GM18867 (cell line): ENCODE measurements around the gene ANTKMT.

Experiments used
- ATAC-seq: cut with Tn5 transposase; IDR thresholded peaks from one replicate; pipeline ENCODE4 v1.9.1; 2021; ENCODE audit warnings: mild to moderate bottlenecking, moderate library complexity; ENCODE audit not compliant: unreplicated experiment

Gene ANTKMT

DNA sequence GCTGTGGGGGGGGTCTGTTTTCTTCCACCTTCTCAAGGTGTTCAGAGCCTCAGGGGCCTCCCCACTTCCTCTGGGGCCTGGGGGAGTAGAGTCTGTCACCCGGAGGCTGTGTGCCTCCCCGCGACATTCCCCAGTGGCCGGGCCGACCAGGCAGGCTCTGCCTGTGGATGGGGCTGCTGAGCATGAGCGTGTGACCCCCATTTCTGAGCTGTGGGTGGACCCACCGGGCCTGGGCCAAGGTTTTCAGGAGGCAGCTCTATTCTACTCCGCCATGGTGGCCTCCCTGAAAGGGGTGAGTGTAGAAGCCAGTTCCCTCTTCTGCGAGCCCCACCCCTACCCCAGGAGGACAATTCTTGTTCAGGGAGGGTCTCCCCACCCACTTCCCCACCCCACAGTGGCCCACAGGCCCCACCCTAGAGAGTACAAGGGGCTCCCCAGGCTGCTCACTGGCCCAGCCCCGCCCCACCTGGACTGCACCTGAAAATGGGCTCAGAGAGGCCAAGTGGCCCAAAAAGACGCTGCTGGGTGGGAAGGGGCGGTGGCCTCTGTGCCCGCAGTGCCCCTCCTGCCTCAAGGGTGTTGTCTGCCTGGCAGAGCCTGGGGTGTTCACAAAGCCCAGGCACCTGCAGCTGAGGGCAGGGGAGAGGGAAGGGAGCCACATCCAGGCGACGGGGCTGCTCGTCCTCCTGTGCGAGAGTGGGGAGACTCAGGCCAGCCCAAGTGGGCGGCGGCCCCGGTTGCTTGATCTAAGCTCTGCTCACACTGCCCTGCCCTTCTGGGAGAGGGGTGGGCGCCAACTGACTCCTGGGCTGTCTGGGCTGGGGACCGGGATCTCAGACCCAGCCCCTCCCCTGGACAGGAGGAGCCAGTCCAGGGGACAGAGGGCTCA, 40.9 kb downstream of the ANTKMT start:
- no peak for ATAC-seq

DNA sequence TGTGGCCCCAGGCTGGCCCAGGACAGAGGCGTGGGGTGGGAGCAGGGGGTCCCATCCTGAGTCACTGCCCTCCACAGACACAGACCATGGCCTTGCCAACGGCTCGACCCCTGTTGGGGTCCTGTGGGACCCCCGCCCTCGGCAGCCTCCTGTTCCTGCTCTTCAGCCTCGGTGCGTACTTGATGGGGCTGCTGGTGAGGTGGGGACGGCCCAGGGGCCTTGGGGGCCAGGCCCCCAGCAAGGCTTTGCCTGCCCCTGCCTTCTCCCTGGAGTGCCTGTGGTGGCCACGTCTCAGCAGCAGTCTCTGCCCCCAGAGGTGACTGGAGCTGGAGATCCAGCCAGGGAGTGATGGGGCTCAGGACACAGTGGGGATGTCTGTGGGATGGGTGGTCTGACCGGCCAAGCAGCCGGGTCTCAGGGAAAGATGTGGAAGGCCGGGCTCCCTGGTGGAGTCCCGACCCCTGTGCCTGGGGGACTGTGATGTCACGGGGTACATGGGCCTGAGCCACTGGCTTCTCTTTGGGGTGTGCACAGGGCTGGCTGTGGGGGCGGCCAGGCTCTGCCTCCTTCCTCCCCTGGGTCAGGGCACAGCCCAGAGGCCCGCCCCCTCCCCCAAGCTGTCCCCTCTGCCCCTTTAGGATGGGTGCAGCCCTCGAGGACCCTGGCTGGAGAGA, 41.8 kb downstream of the ANTKMT start:
- ATAC-seq = no peak

DNA sequence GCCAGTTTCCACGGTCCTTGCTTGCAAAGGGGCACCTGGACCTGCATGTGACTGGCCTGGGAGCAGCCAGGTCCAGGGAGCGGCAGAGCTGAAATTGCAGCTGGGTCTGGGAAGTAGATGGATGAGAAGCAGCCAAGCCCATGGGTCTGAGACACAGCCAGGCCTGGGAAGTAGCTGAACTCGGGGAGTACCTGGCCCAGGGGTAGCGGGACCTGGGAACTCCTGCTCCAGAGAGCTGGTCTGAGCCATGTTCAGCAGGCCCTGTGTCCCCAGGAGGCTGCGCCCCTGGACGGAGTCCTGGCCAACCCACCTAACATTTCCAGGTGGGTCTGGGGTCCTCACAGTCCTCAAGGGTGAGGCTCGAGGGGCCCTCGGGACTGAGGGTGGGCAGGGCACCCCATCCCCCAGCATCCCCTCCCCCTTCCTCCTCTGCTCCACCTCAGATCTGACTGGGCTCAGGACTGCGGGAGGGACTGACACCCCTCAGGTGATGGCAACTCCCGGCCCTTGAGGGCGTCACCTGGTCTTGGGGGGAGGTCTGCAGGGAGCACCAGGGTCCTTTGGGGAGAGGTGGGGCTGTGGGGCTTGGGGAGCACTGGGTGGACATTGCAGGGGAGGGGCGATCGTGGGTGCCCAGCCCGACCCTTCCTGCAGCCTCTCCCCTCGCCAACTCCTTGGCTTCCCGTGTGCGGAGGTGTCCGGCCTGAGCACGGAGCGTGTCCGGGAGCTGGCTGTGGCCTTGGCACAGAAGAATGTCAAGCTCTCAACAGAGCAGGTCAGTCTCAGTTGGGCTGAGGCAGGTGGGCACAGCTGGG, 42.6 kb downstream of the ANTKMT start:
- no peak for ATAC-seq

DNA sequence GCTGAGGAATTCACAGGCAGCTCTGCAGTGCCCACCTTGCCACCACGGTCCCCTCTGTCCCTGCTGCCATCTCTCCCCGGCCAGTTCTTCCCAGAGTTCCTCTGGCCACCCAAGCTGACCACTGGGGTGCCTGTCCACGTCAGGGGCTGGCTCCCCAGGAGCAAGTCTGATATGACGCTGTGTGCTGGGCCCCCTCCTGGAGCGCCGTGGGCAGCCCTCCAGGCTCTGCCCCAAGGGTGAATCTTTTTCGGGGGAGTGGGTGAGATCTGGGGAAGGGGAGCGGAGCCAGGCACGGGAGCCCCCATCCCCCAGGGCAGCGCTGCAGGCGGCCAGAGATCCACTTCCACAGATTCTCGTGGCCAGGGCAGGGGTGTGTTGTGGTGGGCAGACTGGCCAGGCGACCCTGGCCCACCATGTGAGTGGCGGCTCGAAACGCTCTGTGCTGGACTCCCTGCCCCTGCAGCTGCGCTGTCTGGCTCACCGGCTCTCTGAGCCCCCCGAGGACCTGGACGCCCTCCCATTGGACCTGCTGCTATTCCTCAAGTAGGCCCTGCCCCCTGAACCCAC, 43.3 kb downstream of the ANTKMT start:
- ATAC-seq = no peak

DNA sequence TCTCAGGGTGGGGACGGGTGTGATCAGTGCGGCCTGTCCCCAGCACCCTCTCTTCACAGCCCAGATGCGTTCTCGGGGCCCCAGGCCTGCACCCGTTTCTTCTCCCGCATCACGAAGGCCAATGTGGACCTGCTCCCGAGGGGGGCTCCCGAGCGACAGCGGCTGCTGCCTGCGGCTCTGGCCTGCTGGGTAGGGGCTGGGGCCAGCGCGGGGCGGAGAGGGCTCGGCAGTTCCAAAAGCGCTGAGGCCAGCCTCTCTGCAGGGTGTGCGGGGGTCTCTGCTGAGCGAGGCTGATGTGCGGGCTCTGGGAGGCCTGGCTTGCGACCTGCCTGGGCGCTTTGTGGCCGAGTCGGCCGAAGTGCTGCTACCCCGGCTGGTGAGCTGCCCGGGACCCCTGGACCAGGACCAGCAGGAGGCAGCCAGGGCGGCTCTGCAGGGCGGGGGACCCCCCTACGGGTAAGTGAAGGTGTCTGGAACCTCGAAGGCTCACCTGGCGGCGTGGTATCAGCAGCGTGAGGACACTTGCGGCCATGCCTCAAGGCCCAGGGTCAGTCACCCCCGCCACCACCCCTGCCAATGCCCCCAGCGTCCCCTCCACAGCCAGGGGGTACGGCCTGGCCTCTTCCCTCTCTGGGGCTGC, 44.0 kb downstream of the ANTKMT start:
- ATAC-seq = no peak

DNA sequence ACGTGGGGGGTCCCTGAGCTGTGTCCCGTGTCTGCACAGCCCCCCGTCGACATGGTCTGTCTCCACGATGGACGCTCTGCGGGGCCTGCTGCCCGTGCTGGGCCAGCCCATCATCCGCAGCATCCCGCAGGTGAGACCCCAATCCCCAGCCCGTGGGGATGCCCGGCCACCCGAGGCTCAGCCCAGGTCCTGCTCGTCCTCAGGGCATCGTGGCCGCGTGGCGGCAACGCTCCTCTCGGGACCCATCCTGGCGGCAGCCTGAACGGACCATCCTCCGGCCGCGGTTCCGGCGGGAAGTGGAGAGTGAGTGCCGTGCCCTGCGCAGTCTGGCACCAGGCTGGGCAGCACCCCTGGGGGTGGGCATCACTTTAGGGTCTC, 44.5 kb downstream of the ANTKMT start:
- no peak for ATAC-seq

DNA sequence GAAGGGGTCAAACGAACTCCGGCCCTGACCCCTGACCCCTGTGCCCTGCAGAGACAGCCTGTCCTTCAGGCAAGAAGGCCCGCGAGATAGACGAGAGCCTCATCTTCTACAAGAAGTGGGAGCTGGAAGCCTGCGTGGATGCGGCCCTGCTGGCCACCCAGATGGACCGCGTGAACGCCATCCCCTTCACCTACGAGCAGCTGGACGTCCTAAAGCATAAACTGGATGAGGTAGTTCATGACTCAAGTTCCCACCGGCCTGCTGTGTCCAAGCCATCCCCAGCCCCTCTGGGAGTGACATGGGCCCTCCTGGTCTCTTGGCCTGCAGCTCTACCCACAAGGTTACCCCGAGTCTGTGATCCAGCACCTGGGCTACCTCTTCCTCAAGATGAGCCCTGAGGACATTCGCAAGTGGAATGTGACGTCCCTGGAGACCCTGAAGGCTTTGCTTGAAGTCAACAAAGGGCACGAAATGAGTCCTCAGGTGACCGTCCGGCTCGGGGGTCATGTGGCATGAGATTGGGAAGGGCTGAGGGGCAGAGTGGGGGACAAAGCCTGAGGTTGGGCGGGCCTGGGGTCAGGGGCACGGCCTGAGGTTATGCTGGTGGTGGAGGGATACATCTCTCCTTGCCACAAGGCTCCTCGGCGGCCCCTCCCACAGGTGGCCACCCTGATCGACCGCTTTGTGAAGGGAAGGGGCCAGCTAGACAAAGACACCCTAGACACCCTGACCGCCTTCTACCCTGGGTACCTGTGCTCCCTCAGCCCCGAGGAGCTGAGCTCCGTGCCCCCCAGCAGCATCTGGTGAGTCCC, 45.3 kb downstream of the ANTKMT start:
- no peak for ATAC-seq

DNA sequence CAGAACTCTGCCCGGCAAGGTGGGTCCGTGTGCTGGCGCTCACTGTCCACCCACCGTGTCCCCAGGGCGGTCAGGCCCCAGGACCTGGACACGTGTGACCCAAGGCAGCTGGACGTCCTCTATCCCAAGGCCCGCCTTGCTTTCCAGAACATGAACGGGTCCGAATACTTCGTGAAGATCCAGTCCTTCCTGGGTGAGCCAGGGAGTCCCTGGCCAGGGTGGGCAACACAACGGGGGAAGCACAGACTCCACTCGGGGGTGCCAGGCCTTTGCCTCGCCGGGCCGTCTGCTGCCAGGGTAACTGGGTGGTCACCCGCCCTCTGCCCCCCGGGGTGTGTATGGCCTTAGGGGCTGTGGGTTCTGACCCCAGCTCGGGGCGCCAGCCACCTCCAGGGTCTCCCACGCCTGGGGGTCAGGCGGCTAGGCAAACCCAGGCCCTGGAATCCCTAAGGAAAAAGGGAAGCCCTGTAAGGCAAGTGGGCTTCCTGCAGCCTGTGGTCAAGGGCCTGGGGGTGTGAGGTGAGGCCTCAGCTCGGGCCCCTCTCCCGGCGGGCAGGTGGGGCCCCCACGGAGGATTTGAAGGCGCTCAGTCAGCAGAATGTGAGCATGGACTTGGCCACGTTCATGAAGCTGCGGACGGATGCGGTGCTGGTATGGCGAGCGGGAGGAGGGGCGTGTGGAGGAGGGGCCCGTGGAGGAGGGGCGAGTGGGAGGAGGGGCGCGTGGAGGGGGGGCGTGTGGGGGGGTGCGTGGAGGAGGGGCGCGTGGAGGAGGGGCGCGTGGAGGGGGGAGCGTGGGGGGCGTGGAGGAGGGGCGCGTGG, 46.1 kb downstream of the ANTKMT start:
- no peak for ATAC-seq

DNA sequence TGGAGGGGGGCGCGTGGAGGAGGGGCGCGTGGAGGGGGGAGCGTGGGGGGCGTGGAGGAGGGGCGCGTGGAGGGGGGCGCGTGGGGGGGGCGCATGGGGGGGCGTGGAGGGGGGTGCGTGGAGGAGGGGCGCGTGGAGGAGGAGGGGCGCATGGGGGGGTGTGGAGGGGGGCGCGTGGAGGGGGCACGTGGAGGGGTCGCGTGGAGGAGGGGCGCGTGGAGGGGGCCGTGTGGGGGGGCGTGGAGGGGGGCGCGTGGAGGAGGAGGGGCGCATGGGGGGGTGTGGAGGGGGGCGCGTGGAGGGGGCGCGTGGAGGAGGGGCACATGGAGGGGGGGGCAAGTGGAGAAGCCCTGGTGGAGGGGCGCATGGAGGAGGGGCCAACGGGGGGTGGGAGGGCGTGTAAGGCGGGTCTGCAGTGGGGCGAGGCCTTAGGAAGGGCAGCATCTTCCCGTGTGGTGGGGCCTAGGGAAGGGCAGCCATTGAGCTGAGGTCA, 46.8 kb downstream of the ANTKMT start:
- ATAC-seq = no peak

DNA sequence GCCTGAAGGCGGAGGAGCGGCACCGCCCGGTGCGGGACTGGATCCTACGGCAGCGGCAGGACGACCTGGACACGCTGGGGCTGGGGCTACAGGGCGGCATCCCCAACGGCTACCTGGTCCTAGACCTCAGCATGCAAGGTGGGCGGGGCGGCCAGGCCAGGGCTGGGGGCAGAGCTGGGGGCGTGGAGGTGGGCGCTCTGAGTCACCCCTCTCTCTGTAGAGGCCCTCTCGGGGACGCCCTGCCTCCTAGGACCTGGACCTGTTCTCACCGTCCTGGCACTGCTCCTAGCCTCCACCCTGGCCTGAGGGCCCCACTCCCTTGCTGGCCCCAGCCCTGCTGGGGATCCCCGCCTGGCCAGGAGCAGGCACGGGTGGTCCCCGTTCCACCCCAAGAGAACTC, 47.5 kb downstream of the ANTKMT start:
- no peak for ATAC-seq

DNA sequence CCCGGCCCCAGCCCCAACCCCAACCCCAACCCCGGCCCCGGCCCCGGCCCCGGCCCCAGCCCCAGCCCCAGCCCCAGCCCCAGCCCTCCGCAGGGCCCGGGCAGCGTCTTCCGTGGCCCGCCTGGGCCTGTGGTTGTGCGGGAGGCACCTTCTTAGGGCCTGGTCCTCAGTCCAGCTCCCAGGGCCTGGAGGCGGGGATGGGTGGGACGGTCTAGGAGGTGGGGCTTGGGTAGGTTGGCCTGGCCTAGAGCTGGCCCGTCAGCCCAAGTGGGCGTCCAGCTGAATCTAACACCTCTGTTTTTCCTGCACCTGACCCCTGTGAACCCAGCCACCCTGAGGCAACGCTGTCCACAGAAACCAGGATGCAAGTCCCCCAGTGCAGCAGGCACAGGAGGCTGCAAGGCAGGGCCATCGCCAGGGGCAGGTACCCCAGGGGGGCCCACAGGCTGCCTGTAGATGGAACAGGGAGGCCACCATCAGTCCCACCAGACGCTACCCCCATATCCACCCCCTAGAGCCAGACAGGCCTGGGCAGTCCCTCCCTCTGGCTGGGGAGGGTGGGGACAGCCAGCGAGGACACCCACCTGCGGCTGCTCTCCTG, 48.3 kb downstream of the ANTKMT start:
- no peak for ATAC-seq

DNA sequence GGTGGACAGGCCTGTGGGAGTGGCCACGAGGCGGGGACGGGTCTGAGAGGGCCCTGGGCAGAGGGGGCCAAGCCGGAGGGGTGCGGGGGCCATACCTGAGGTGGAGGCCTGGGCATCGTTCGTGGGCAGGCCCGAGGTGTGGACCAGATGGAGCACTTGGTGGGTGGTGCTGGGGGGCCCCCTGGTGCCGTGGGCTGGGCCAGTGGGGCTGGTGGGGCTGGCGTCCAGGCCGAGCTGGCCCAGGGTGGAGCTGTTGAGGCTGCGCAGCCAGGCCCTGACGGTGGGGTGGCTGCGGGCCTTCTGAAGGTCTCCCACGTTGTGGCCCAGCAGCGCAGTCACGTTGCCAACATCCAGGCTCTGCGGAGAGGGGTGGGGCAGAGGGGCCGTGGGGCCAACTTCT, 49.0 kb downstream of the ANTKMT start:
- no peak for ATAC-seq

DNA sequence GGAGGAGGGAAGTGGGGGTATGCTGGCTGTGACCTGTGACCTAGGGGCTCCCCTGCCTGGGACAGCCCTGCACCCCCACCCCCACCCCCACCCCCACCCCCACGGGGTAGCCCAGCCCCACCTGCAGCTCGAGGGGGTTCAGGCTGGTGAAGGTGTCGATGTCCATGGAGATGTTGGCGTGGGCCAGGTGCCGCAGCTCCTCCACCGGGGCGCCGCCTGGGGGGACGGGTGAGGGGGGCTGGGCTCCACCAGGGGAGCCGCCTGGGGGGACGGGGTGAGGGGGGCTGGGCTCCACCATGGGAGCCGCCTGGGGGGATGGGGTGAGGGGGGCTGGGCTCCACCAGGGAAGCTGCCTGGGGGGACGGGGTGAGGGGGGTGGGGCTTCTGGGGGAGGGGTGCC, 49.5 kb downstream of the ANTKMT start:
- no peak for ATAC-seq
